ENCODE results near the gene DMAC1. TPM values are rescaled to one million over a fixed set of nuclear protein-coding genes. Genes with fewer than 3 reads are reported as not detected.
A peak's percentile ranks its signal among the peaks of the same experiment; 100 is the strongest.

DMAC1 gene
- polyA plus RNA-seq, 1 donor from 2014 or later = 34.9 TPM

DNA sequence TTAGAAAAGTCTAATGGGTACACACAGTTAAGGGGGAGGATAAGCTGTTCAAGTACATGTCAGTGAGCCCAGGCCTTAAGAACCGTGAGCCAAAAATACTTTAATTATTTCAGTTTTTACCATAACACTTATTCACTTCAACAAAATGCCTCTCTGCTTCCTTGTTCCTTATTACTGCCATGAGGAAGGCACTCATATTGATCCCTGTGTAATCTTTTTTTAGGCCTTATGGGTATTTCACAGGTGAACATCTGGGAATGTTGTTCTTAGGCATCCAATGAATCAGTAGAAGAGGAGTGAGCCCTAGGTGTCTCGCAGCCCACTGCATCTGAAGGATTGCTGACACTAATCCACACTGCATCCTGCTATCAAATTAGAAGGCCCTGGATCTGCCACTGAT, 13.5 kb upstream of the DMAC1 start:
- Histone ChIP-seq H3K9me3 (ENCODE audit: low read length) (no peaks in the 10 kb centered on the region), H3F3A (ENCODE audit: insufficient read depth, low read length, poor library complexity, severe bottlenecking) (no peaks in the 10 kb centered on the region), H3K27me3 (ENCODE audit: insufficient read depth, low read depth, low read length) (no peaks in the 10 kb centered on the region), H3K9ac (ENCODE audit: low read length) (no peak overlapping the region), H3K9me2 (ENCODE audit: insufficient read depth, low read length) (no peaks in the 10 kb centered on the region), H2AFZ (ENCODE audit: low read depth, low read length) (no peak overlapping the region), H3K4me3 (ENCODE audit: low read length) (no peak overlapping the region), H3K36me3 (ENCODE audit: insufficient read depth, low read length) (no peaks in the 10 kb centered on the region), H3K4me2 (ENCODE audit: low read length) (no peak overlapping the region), H3K79me2 (replicated peaks; ENCODE audit: insufficient read depth, low read length) (no peaks in the 10 kb centered on the region), H3K27ac (ENCODE audit: low read length) (no peak overlapping the region), H4K20me1 (ENCODE audit: insufficient read depth) (no peaks in the 10 kb centered on the region)
- no peak for TF ChIP-seq POLR2AphosphoS5 (IDR thresholded peaks at IDR 0.05)
- TF ChIP-seq, protein P1, sequence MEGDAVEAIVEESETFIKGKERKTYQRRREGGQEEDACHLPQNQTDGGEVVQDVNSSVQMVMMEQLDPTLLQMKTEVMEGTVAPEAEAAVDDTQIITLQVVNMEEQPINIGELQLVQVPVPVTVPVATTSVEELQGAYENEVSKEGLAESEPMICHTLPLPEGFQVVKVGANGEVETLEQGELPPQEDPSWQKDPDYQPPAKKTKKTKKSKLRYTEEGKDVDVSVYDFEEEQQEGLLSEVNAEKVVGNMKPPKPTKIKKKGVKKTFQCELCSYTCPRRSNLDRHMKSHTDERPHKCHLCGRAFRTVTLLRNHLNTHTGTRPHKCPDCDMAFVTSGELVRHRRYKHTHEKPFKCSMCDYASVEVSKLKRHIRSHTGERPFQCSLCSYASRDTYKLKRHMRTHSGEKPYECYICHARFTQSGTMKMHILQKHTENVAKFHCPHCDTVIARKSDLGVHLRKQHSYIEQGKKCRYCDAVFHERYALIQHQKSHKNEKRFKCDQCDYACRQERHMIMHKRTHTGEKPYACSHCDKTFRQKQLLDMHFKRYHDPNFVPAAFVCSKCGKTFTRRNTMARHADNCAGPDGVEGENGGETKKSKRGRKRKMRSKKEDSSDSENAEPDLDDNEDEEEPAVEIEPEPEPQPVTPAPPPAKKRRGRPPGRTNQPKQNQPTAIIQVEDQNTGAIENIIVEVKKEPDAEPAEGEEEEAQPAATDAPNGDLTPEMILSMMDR (IDR thresholded peaks at IDR 0.05; ENCODE audit: poor library complexity, severe bottlenecking) = no peak
- TF ChIP-seq RAD21 (conservative IDR thresholded peaks at IDR 0.05) = no peak
- no peak for TF ChIP-seq MXI1 (conservative IDR thresholded peaks at IDR 0.05; ENCODE audit: poor library complexity, severe bottlenecking)
- TF ChIP-seq, protein P2, sequence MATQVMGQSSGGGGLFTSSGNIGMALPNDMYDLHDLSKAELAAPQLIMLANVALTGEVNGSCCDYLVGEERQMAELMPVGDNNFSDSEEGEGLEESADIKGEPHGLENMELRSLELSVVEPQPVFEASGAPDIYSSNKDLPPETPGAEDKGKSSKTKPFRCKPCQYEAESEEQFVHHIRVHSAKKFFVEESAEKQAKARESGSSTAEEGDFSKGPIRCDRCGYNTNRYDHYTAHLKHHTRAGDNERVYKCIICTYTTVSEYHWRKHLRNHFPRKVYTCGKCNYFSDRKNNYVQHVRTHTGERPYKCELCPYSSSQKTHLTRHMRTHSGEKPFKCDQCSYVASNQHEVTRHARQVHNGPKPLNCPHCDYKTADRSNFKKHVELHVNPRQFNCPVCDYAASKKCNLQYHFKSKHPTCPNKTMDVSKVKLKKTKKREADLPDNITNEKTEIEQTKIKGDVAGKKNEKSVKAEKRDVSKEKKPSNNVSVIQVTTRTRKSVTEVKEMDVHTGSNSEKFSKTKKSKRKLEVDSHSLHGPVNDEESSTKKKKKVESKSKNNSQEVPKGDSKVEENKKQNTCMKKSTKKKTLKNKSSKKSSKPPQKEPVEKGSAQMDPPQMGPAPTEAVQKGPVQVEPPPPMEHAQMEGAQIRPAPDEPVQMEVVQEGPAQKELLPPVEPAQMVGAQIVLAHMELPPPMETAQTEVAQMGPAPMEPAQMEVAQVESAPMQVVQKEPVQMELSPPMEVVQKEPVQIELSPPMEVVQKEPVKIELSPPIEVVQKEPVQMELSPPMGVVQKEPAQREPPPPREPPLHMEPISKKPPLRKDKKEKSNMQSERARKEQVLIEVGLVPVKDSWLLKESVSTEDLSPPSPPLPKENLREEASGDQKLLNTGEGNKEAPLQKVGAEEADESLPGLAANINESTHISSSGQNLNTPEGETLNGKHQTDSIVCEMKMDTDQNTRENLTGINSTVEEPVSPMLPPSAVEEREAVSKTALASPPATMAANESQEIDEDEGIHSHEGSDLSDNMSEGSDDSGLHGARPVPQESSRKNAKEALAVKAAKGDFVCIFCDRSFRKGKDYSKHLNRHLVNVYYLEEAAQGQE (IDR thresholded peaks at IDR 0.05; ENCODE audit: borderline replicate concordance) = no peak
- TF ChIP-seq TAF1 (IDR thresholded peaks at IDR 0.05; ENCODE audit: low read depth) = no peak
- TF ChIP-seq SMC3 (conservative IDR thresholded peaks at IDR 0.05; ENCODE audit: poor library complexity) = no peak

DNA sequence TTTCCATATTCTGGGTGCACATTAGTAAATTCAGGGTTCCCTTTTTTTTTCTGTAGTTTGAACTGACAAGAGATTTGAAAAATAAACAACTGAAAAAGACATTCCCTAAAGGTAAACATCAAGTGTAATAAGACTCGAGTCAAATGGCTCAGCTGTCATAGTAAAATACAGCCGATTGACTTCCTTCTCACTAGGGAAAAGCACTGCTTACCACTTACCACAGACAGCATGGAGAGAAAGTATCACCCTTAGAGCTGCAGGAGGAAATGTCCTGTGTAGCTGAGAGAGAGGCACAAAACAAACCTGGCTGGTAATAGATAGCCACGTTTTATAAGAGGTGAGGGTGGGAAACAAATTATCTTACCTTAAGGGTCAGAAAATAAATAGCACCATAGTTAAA, 12.1 kb upstream of the DMAC1 start:
- Histone ChIP-seq H3K9ac (ENCODE audit: low read length) (no peak overlapping the region), H3K36me3 (ENCODE audit: insufficient read depth, low read length) (no peaks in the 10 kb centered on the region), H3K9me3 (ENCODE audit: low read length) (no peaks in the 10 kb centered on the region), H3K4me2 (ENCODE audit: low read length) (peak overlapping the region; percentile 43), H3K79me2 (replicated peaks; ENCODE audit: insufficient read depth, low read length) (no peaks in the 10 kb centered on the region), H3K27me3 (ENCODE audit: insufficient read depth, low read depth, low read length) (no peaks in the 10 kb centered on the region), H3K9me2 (ENCODE audit: insufficient read depth, low read length) (no peaks in the 10 kb centered on the region), H4K20me1 (ENCODE audit: insufficient read depth) (no peaks in the 10 kb centered on the region), H3K27ac (ENCODE audit: low read length) (peak overlapping the region; percentile 31), H3K4me3 (ENCODE audit: low read length) (no peak overlapping the region), H3F3A (ENCODE audit: insufficient read depth, low read length, poor library complexity, severe bottlenecking) (no peaks in the 10 kb centered on the region), H2AFZ (ENCODE audit: low read depth, low read length) (no peak overlapping the region)
- TF ChIP-seq, protein P1 (IDR thresholded peaks at IDR 0.05; ENCODE audit: poor library complexity, severe bottlenecking) = no peak
- TF ChIP-seq MXI1 (conservative IDR thresholded peaks at IDR 0.05; ENCODE audit: poor library complexity, severe bottlenecking) (no peak), EP300 (conservative IDR thresholded peaks at IDR 0.05; ENCODE audit: poor library complexity, severe bottlenecking) (peak; percentile 69), POLR2AphosphoS5 (IDR thresholded peaks at IDR 0.05) (peak; percentile 75), TAF1 (IDR thresholded peaks at IDR 0.05; ENCODE audit: low read depth) (no peak)
- TF ChIP-seq, protein P2 (IDR thresholded peaks at IDR 0.05; ENCODE audit: borderline replicate concordance) = peak; percentile 20

Measured in neural cell (in vitro differentiated cells).